K562 (cell line): ENCODE data around the gene TXNDC9. TPM values are rescaled to one million over a fixed set of nuclear protein-coding genes. Genes with fewer than 3 reads are reported as not detected.

Experiments
- ASH1L ChIP-seq: fragments of 450-650 bp; IDR thresholded peaks from 2 replicates; pipeline ENCODE4 v1.6.1; 2018; ENCODE audit warnings: borderline replicate concordance, mild to moderate bottlenecking, low read depth; ENCODE audit not compliant: partially characterized antibody
- BCL6 ChIP-seq: fragments of 250-450 bp; sonication (Bioruptor Pico); IDR thresholded peaks from 2 replicates; pipeline ENCODE4 v1.4.0; 2020
- CGGBP1 ChIP-seq: fragments of 250-450 bp; sonication (Bioruptor Pico); IDR thresholded peaks from 2 replicates; pipeline ENCODE4 v1.9.0; 2021; ENCODE audit warnings: mild to moderate bottlenecking
- EZH2 ChIP-seq: IDR thresholded peaks from 2 replicates; pipeline ENCODE4 v1.6.1; 2012; ENCODE audit warnings: low read depth, mild to moderate bottlenecking, inconsistent platforms, low read length, borderline replicate concordance
- FOSL1 ChIP-seq: fragments of 200-800 bp; sonication (Bioruptor generic); conservative IDR thresholded peaks from 2 replicates; pipeline ENCODE4 v1.6.1; 2016; ENCODE audit warnings: missing genetic modification characterization, missing compliant biosample characterization
- GTF2E2 ChIP-seq: fragments of 200-800 bp; sonication (Bioruptor generic); IDR thresholded peaks from 2 replicates; pipeline ENCODE4 v1.6.1; 2016; ENCODE audit warnings: missing genetic modification characterization, missing compliant biosample characterization
- HDGF ChIP-seq: fragments of 450-650 bp; IDR thresholded peaks from 2 replicates; pipeline ENCODE4 v1.6.1; 2016
- L3MBTL2 ChIP-seq: fragments of 450-650 bp; IDR thresholded peaks from 2 replicates; pipeline ENCODE4 v1.6.1; 2016; ENCODE audit warnings: mild to moderate bottlenecking, moderate library complexity
- MAX ChIP-seq: sonication (generic); formaldehyde crosslinking; IDR thresholded peaks from 2 replicates; pipeline ENCODE4 v1.9.0; 2022; ENCODE audit warnings: mild to moderate bottlenecking, missing genetic modification reagents
- MYBL2 ChIP-seq, 2 experiments: fragments of 450-650 bp in 1 of 2; sonication (generic) in 1 of 2; formaldehyde crosslinking in 1 of 2; IDR thresholded peaks; 2 replicates each; pipeline versions ENCODE4 v1.6.1 to v1.8.1; 2017 to 2022; ENCODE audit warnings: borderline replicate concordance in 1 of 2, inconsistent platforms in 1 of 2, low read depth in 1 of 2, mild to moderate bottlenecking in 1 of 2, missing genetic modification reagents in 1 of 2, moderate library complexity in 1 of 2
- NCOA2 ChIP-seq, 2 experiments: fragments of 450-650 bp; IDR thresholded peaks; 2 replicates each; pipeline ENCODE4 v1.6.1; 2018; ENCODE audit warnings: mild to moderate bottlenecking in 2 of 2, moderate library complexity in 1 of 2; ENCODE audit not compliant: partially characterized antibody in 2 of 2
- NCOA6 ChIP-seq: fragments of 450-650 bp; IDR thresholded peaks from 2 replicates; pipeline ENCODE4 v1.6.1; 2017; ENCODE audit warnings: mild to moderate bottlenecking
- NFE2 ChIP-seq: IDR thresholded peaks from 2 replicates; pipeline ENCODE4 v1.6.1; 2014; ENCODE audit warnings: antibody characterized with exemption, low read depth
- NKRF ChIP-seq: fragments of 450-650 bp; IDR thresholded peaks from 2 replicates; pipeline ENCODE4 v1.6.1; 2016; ENCODE audit warnings: borderline replicate concordance
- NR3C1 ChIP-seq: sonication (generic); formaldehyde crosslinking; IDR thresholded peaks from 2 replicates; pipeline ENCODE4 v1.8.1; 2022; ENCODE audit warnings: missing genetic modification reagents
- PHF20 ChIP-seq: fragments of 450-650 bp; IDR thresholded peaks from 2 replicates; pipeline ENCODE4 v1.6.1; 2018; ENCODE audit not compliant: partially characterized antibody
- RNF219 ChIP-seq: fragments of 250-450 bp; sonication (Bioruptor Pico); IDR thresholded peaks from 2 replicates; pipeline ENCODE4 v1.5.0; 2022; ENCODE audit warnings: mild to moderate bottlenecking
- TAF9B ChIP-seq: fragments of 450-650 bp; IDR thresholded peaks from 2 replicates; pipeline ENCODE4 v1.6.1; 2018; ENCODE audit warnings: mild to moderate bottlenecking; ENCODE audit not compliant: partially characterized antibody
- TRIM28 ChIP-seq: fragments of 450-650 bp; IDR thresholded peaks from 2 replicates; pipeline ENCODE4 v1.6.1; 2017
- U2AF1 ChIP-seq: fragments of 200-400 bp; formaldehyde crosslinking; optimal IDR thresholded peaks from 2 replicates; pipeline ENCODE3; 2017; ENCODE audit warnings: mild to moderate bottlenecking, low read depth, low read length, moderate library complexity
- ZBTB9 ChIP-seq: fragments of 450-650 bp; formaldehyde crosslinking; IDR thresholded peaks from 2 replicates; pipeline ENCODE4 v1.4.0; 2020; ENCODE audit warnings: mild to moderate bottlenecking, moderate library complexity
- ZNF511 ChIP-seq: sonication (generic); formaldehyde crosslinking; IDR thresholded peaks from 2 replicates; pipeline ENCODE4 v1.8.0; 2022; ENCODE audit warnings: mild to moderate bottlenecking, missing genetic modification reagents
- ZNF644 ChIP-seq: fragments of 200-800 bp; sonication (Bioruptor generic); IDR thresholded peaks from 2 replicates; pipeline ENCODE4 v1.6.1; 2016; ENCODE audit warnings: low read depth, missing genetic modification characterization, missing compliant biosample characterization
- ZNF668 ChIP-seq: fragments of 250-450 bp; sonication (Bioruptor Pico); IDR thresholded peaks from 2 replicates; pipeline ENCODE4 v1.8.0; 2022; ENCODE audit warnings: mild to moderate bottlenecking, inconsistent platforms
- ZNF785 ChIP-seq: fragments of 250-450 bp; sonication (Bioruptor Pico); IDR thresholded peaks from 2 replicates; pipeline ENCODE4 v1.4.0; 2020; ENCODE audit warnings: mild to moderate bottlenecking
- polyA plus RNA-seq, 8 experiments: library from polyadenylated mRNA; depleted of rRNA in 4 of 8; stranded (reverse) in 5 of 8; unstranded in 3 of 8; fragments of >200 nt; fragmentation: Nextera tagmentation in 2 of 8; fragmentation: Illumina TruSeq in 1 of 8; extraction: Ambion mirVana in 2 of 8; extraction: Trizol in 1 of 8; gene quantifications; 2 replicates each; pipeline versions ENCODE4 v1.2.1 to v1.2.3, GENCODE V29; 2011 to 2014; ENCODE audit warnings: inconsistent platforms in 1 of 8, missing spikeins in 1 of 8
- total RNA-seq, 7 experiments: library from RNA; depleted of rRNA in 6 of 7; stranded (reverse); fragments of >200 nt in 6 of 7; fragmentation: Illumina TruSeq in 2 of 7; extraction: Trizol in 2 of 7; gene quantifications; 2 replicates each; pipeline versions ENCODE4 v1.2.1 to v1.2.3, GENCODE V29; 2011 to 2021; ENCODE audit warnings: low replicate concordance in 1 of 7

TXNDC9 gene
- total and polyA plus RNA-seq, 9 of the 15 experiments (the other 6 are each of a cell fraction or from before 2014, with no cell fraction given) = 37.5 to 211 (median 65.5) TPM

- TF ChIP-seq MYBL2 (IDR thresholded peaks at IDR 0.05; ENCODE audit: low read depth) (no peak), MYBL2 (CRISPR knock-in tag; IDR thresholded peaks at IDR 0.05; ENCODE audit: borderline replicate concordance) (no peak), ZNF785 (no peak), CGGBP1 (CRISPR knock-in tag) (no peak), HDGF (no peak), GTF2E2 (tag) (peak; percentile 60; the same call in 1 of the 2 replicates), ZBTB9 (no peak), NR3C1 (CRISPR knock-in tag) (no peak), NFE2 (no peak), NCOA2 (IDR thresholded peaks at IDR 0.05; ENCODE audit: partially characterized antibody in 2 of 2) (no peak), PHF20 (no peak), EZH2 (no peak), RNF219 (CRISPR knock-in tag) (no peak), ZNF644 (tag) (no peak), NCOA6 (no peak), NKRF (0 out of 2 replicates have a peak, but pooled peaks have one; percentile 29), ZNF511 (no peak), MAX (CRISPR knock-in tag) (no peak), ZNF668 (CRISPR knock-in tag) (no peak), TAF9B (no peak), TRIM28 (no peak), ASH1L (peak; percentile 17), L3MBTL2 (no peak), FOSL1 (tag) (peak; percentile 50), BCL6 (CRISPR knock-in tag) (no peak), U2AF1 (no peak)
Observed at GRCh38 chr2:99336804-99337112, 625 bp upstream of the TXNDC9 start (continued).
